GM12875 (cell line): Measurements from ENCODE around the gene ACP5.

ENCODE experiments used
- H3K4me3 ChIP-seq: one replicate; pipeline ENCODE4 v1.5.1; 2011; ENCODE audit warnings: low read depth, low read length, control low read depth
- TF ChIP-seq, protein P1 (sequence below): IDR thresholded peaks from 2 replicates; pipeline ENCODE4 v1.5.1; 2011; ENCODE audit warnings: low read depth, mild to moderate bottlenecking, control low read depth, inconsistent platforms, low read length, moderate library complexity, borderline replicate concordance; ENCODE audit not compliant: insufficient read depth

ACP5 gene

DNA sequence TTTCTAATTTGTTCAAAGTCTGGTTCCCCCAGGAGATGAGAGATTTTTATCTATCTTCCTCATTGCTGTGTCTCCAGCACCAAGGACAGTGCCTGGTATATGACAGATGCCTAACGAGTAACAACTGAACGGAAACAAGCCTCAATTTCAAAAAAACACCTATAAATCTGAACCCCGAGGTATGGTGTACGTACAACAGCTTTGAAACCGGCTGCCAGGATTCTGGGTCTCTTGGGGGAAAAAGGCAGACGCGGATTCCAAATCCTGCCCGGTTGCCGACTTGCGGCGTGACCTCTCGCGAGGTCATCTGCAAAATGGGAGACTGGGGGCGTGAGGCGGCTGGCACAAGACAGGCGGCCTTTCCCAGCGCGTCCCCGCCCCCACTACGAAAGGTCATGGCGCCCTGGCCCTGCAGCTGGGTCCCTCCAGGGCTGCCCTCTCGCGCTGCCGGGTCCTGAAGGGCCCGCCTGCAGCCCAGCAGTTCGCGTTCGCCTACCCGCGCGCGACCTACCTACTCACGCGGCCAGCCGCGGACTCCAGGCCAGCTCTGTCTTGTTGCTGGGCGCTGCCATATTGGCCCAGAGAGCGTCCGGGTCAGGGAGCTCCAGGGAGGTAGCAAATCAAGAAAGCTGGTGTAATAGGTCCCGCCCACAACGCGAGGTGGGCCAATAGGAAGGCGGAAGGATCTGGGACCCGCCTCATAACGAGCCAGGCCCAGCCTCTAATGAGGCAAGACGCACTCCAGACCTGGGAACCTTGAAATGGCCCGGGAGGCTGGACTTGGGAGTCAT, 48.7 kb downstream of the ACP5 start, which contains the start of gene ECSIT:
Gene ECSIT, minus strand, starts transcription at position 584 of the 791 bp plus-strand sequence. CDS start 9,964 bp downstream, outside the sequence.
- TF ChIP-seq, protein P1, sequence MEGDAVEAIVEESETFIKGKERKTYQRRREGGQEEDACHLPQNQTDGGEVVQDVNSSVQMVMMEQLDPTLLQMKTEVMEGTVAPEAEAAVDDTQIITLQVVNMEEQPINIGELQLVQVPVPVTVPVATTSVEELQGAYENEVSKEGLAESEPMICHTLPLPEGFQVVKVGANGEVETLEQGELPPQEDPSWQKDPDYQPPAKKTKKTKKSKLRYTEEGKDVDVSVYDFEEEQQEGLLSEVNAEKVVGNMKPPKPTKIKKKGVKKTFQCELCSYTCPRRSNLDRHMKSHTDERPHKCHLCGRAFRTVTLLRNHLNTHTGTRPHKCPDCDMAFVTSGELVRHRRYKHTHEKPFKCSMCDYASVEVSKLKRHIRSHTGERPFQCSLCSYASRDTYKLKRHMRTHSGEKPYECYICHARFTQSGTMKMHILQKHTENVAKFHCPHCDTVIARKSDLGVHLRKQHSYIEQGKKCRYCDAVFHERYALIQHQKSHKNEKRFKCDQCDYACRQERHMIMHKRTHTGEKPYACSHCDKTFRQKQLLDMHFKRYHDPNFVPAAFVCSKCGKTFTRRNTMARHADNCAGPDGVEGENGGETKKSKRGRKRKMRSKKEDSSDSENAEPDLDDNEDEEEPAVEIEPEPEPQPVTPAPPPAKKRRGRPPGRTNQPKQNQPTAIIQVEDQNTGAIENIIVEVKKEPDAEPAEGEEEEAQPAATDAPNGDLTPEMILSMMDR: no peak
- peak within 1 kb of the TSS; percentile 82 for H3K4me3 ChIP-seq
